Fibroblast of upper back skin (primary cell): ENCODE measurements around the gene ISG20L2.
A peak's percentile ranks its signal among the peaks of the same experiment; 100 is the strongest.
"Not testable (repeated sequence)": the region's sequence is repeated elsewhere in the genome, so short reads cannot be mapped to it uniquely, and the experiment has no call there.

Experiments
- DNase-seq: peaks from one replicate; pipeline ENCODE4 v3.0.0-alpha.2; 2013

ISG20L2 gene, protein sequence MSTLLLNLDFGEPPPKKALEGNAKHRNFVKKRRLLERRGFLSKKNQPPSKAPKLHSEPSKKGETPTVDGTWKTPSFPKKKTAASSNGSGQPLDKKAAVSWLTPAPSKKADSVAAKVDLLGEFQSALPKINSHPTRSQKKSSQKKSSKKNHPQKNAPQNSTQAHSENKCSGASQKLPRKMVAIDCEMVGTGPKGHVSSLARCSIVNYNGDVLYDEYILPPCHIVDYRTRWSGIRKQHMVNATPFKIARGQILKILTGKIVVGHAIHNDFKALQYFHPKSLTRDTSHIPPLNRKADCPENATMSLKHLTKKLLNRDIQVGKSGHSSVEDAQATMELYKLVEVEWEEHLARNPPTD

DNA sequence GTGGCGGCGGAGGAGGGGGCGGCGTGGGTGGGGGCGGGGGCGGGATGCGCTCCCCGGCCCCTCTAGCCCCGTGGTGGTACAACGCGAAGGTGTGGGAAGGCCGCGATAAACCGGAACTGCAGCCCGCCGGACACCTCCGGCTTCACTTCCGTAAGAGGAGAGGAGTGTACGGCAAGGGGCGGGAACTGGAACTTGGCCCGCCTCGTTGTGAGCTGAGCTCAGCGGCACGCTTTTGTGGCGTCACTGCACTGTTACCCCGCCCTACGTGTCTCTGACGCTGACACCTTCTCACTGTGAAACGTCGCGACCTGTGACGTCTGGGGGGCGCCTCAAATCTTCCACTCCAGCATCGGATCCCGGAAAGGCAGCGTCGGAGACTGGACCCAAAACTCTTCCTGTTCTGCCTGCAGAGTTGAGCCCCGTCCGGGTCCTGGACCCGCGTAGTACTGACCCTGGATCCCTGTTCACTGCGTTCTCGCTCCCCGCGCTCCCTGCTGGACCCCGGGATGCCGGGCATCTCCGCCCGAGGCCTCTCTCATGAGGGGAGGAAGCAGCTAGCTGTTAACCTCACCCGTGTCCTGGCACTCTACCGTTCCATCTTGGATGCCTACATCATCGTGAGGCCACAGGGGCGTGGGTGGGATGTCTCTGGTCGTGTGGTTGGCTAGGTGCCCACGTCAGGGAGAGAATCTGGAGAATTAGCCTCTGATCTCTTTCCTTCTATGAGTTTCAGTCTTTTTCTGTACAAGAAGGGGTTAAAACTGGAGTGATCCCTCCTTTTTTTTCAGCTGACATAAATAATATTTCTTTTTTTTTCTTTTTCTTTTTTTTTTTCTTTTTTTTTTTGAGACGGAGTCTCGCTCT, at the start of gene ISG20L2:
TSS of gene ISG20L2 (minus strand) at position 168 of the 864 bp plus-strand sequence. CDS start 1,114 bp downstream, outside the sequence.
- peak; percentile 98 for DNase-seq

DNA sequence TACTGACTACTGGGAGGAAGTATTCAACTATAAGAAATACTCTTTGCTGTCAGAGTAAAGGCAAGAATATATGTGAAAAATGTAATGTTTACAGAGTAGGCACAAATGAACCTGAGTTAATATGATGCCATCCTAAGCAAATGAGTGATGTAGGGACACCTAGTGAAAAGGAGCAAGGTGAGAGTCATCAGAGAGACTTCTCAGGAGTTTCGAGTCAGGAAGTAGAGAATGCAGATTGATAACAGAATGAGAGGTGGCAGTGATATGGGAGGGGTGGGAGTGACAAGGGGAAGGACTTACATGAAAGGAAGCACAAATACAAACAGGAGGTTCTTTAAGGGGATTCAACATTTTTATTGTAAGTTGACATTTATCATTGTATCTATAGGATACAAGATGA, 49.0 kb upstream of the ISG20L2 start:
- no peak for DNase-seq

DNA sequence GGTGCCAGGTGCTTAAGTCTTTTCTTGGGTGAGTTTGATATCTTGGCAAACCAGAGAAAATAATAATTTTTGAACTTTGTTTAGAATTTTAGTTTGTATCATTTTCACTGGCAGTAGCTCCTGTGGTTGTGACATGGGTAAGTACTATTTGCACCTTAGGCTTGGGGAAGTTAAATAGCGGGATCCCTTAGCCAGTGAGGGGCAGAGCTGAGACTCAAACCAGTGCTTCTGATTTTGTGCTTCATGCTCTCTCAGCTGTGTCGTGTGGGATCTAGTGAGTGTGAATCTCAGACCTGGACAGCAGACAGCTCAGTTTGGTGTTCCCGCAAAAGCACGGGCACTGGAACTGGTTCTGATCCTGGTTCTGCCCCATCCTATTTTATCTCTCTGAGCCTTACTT, 48.4 kb upstream of the ISG20L2 start:
- DNase-seq, result no peak

DNA sequence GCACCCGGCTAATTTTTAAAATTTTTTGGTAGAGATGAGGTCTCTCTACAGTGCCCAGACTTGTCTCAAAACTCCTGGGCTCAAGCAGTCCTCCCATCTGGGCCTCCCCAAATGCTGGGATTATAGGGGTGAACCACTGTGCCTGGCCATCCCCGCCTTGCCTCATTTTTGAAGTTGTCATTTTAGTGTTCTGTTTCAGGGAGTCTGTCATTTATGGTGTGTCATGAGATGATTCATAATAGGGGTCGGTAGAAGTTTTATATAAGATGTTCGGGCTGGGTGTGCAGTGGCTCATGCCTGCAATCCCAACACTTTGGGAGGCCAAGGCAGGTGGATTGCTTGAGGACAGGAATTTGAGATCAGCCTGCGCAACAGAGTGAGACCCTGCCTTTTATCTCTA, 47.2 kb upstream of the ISG20L2 start:
- DNase-seq, result no peak

DNA sequence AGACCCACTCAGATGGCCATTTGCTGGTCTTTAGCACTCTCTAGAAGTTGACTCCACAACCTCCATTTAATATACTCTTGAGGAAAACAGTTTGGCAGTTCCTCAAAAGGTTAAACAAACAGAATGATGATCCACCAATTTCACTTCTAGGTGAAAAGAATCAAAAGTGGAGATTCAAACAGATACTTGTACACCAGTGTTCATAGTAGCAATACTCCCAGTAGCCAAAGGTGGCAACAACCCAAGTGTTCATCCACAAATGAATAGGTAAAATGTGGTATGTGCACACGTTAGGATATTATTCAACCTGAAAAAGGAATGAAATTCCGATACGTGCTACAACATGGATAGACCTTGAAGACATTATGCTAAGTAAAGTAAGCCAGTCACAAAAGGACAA, 45.0 kb upstream of the ISG20L2 start:
- no peak for DNase-seq

DNA sequence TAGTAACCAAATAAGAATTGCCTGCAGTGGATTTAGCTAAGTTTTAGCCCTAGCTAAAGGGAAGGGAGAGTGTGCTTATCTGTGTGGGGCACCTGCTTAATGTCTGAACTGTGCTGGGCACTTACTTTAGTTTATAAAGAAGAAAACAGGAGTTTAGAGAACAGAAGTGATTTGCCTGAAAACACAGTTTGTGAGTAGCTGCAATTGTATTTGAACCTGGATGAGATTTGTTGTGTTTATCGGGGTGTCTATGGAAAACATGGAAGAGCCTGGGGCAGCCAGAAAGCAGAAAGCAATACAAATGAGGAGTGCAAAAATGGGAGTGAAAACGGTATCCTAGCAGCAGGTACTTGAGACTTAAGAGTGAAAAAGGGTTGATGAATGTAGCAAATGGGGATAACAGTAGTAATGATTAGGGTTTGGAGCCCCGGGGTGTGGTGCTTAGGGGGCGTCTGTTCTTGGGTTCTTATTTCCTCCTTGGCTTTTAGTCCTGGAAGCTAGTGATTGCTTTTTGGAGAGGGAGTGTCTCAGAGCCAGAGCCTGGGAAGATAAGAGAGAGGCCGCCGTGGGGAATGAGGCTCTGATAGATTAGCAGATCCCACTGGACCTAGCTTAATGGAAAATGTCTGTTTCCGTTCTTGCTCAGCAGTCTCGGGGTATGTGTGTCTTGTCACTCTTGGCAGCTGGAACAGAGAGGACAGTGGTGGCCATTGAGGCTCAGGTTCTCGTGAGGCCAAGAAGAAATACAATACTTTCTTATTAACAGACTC, 44.3 kb upstream of the ISG20L2 start:
- no peak for DNase-seq

DNA sequence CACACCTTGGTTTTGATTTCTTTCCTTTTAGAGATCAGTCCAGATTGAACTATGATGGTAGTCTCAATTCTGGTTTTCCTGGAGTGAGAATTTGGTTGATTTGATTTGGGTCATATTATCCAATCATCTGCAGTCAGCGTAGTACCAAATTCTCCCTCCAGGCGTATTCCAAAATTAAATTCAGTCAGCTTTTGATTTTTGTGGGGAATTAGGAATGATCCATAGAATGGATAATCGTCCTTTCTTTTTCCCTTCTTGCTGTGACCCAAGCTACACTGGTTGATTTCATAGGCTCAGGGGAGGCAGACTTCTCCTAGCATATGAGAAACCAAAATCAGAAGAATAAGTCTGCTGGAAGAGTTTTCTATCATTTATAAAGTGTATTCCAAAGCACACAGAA, 43.7 kb upstream of the ISG20L2 start:
- DNase-seq, result no peak

DNA sequence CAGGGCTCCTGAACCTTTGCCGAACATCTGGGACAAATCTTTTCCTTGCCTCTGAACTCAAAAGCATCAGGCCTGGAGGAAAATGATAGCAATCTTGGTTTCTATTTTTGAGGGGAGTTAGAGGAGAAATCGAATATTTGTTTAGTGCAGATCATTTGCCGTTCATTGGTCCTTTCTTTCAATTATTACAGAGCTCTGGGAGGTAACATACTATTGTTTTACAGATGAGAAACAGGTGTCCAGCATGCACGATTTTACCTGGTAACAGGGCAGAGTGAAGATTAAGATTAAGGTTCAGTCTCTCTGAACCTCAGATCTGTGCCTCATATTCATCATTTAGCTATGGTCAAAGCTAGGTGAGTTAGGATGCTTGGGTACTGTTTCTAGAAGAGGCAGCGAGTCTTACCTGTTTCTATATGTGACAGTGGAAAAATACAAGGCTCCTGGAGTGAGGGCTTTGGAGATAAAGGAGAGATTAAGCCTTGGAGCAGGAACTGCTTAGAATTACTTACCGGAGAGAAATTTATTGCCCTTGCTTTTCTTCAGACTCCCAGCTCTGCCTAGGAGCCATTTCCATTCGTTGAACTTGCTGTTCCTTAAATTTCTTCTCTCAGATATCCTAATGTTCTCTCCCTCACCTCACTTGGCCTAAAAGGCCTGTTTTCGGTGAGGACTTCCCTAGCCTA, 40.2 kb upstream of the ISG20L2 start:
- no peak for DNase-seq

DNA sequence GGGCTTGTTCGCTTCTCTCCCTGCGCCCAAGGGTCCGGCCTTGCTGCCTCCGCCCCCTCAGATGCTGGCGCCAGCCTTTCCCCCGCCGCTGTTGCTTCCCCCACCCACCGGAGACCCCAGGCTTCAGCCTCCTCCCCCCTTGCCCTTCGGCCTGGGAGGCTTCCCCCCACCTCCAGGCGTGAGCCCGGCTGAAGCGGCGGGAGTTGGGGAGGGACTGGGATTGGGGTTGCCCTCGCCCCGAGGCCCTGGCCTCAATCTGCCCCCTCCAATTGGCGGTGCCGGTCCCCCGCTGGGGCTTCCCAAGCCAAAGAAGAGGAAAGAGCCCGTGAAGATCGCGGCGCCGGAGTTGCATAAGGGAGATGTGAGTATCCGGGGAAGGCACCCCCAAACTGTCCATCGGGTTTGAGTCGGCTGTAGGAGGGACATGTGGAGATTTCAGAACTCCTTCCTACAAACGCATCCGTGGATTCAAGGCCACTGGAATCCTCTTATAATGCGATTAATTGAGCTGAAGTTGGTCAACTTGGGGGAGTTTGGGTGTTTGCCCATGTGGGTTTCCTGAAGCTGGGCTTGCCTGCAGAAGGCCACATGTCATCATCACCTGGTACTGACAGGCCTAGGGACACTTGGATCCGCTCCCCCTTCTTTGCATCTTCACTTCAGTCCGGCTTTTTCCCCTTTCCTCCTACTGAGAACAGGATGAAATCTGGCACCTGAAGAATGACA, 39.5 kb upstream of the ISG20L2 start:
- no peak for DNase-seq

DNA sequence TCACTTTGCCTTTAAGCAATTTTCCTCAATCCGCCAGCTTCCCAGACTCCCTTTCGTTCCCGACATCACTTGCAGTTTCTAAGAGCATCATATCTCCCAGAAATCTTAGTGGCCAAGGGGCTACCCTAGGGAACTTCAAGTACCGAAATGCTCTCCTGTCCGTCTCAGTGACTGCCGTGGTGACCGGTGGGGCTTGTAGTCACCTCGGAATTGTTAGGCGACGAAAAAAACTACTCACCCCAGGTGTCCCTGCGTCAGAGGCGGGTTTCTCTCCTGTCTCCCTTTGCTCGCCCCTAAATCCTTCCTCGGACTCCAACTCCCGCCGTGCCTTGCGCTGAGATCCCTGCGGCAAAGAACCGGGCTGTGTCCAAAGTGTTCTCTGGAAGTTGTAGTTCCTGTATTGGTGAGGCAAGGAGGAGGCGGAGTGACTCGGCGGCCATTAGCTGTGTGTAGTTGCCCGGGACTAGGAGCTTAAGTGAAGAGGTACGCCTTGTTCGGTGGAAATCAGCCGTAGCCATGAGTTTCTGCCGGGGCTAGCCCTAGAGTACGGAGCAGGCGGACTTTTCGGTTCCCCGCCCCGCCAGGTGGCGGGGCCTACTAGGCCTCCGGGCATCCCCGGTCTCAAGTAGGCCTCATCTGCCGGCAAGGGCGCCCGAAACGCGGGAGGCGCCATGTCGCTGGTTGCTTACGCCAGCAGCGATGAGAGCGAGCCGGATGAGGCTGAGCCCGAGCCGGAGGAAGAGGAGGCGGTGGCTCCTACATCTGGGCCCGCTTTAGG, 38.7 kb upstream of the ISG20L2 start, which contains the start of gene PRCC:
TSS of gene PRCC (plus strand) at position 435 of the 778 bp plus-strand sequence. CDS start at position 672, 237 bp downstream.
- DNase-seq, result peak; percentile 100

DNA sequence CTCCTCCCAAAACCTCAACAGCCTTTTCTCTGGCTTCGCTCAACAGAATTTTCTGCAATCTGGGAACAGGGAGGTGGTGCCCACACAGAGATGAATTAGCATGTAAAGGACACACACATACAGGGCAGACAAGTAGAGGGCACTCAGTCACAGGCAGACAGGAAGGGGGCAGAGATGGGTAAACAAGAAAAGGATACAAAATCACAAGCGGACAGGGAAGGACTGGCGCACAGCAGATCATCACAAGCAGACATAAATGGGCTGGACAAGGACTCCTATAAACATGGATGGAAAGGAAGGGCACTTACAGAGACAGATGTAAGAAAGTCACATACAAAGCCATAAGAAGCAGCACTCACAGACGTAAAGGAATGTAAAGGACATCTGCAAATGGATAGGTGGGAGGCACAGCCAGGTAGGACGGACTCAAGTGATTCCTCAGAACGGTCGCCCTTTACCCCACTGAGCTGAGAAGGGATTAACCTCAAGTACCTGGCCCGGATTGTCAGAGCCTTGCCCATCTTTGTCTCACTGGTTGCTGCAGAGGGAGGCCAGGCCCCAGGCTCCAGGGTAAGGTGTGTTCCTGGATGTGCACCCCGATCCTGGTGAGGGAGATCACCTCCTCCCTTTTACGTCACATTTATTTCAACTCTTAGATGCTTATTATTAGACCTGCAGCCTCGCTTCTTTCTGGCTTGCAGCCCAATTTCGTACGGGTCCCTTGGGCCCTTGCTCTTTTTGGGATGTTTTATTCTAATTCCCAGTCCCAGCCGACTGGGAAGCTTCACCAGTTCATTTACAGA, 37.9 kb upstream of the ISG20L2 start:
- DNase-seq, result no peak

DNA sequence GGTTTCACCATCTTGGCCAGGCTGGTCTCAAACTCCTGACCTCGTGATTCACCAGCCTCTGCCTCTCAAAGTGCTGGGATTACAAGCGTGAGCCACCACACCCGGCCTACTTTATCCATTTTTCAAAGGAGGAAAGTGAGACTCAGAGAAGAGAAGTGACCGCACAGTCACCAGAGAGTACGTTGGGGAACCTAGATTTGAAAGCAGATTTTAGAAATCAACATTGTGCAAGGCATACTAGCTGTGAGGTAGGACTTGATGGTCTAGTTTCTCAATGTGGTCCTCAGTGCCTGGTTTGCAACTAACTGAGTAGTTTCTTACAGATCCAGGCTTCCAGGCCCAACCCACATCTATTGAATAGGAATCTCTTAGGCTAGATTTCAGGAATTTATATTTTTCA, 37.1 kb upstream of the ISG20L2 start:
- DNase-seq, result no peak

DNA sequence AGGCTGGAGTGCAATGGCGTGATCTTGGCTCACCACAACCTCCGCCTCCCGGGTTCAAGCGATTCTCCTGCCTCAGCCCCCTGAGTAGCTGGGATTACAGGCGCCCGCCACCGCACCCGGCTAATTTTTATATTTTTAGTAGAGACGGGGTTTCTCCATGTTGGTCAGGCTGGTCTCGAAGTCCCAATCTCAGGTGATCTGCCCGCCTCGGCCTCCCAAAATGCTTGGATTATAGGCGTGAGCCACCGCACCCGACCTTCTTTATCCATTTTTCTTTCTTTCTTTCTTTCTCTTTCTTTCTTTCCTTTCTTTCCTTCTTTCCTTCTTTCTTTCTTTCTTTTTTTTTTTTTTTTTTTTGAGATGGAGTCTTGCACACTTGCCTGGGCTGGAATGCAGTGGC, 36.6 kb upstream of the ISG20L2 start:
- DNase-seq, result not testable (repeated sequence)

DNA sequence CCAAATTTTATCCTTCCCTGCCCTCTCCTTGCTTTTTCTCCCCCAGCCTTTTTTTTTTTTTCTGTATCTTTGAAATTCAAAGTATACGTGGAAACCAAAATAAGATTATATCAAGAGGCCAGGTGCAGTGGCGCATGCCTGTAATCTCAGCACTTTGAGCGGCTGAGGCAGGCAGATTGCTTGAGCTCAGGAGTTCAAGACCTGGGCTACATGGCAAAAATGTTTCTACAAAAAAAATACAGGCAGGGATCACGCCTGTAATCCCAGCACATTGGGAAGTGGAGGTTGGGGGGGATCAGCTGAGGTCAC, 32.2 kb upstream of the ISG20L2 start:
- DNase-seq, result no peak

DNA sequence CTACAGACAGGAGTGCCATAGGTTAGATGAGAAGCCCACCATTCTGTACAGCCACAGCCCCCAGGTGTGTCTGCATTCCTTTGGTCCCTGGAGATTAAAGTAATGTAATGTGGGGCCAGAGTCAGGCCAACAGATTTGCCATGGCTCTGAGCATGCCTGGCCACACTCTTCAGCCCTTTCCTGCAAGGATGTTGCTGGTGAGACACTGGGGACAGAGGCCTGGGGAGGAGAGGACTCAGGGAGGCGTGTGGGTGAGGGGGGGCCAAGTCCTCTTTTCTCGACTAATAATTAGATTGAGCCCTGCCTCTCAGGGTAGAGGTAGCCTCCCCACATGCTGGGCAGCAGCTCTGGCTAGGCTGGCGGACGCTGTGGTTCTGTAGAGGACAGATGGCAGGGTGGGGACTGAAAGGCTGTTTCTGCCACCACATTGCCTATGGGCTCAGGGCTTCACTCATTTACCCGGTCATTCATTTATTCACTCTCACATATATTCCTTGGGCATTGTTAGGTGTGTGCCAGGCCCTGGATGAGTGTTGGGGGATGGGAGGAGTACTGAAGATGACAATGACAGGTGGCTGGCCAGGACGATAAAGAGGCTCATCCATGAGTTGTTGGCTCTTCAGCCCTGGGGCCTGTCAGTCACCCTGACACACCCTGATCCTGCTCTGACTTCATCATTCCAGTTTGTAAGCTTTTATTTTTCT, 31.7 kb upstream of the ISG20L2 start:
- DNase-seq, result no peak

DNA sequence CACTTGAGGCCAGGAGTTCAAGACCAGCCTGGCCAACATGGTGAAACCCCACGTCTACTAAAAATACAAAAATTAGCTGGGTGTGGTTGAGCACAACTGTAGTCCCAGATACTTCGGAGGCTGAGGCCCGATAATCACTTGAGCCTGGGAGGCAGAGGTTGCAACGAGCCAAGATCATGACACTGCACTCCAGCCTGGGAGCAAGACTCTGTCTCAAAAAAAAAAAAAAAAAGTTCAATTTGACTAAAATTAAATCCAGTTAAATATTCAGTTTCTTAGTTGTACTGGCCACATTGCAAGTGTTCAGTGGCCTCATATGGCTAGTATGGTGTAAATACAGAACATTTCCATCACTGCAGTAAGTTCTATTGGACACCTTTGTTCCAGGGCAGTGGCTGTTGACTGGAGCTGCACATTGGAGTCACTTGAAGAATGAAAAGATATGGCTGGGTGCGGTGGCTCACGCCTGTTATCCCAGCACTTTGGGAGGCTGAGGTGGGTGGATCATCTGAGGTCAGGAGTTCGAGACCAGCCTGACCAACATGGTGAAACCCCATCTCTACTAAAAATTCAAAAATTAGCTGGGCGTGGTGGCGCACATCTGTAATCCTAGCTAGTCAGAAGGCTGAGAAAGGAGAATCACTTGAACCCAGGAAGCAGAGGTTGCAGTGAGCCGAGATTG, 29.1 kb upstream of the ISG20L2 start:
- DNase-seq, result not testable (repeated sequence)

DNA sequence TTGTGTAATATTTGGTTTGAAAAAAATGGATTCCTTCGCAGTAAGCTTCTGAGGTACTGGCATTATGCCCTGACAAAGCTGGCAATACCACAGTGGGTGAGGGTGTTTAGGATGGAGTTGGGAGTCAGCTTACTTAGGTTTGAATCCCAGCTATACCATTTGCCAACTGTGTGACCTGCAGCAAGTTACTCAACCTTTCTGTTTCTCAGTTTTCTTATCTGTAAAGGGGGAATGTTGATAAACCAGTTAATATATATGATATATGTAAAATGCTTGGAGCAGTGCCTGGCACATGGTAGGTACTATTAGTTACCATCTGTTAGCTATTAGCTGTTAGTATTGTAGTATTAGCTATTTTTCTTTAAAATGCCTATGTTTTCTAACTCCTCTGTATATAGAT, 27.8 kb upstream of the ISG20L2 start:
- DNase-seq, result no peak

DNA sequence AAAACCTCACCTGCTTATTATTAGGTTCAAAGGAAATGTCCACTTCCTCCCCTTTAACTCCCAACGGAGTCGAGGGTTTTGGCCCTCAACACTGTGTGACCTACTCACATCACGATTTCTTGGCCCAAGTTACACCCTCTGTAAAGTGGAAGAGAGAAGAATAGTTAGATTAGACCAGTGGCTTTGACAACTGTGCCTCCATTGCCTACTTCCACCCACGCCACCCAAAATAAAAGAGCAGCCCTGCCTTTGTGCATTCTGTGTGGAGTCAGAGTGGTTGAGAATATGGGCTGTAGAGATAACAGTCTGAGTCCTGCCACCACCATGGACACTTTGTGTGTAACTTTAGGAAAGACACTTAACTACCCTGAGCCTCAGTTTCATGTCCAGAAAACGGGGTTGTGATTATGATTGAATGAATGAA, 27.0 kb upstream of the ISG20L2 start:
- no peak for DNase-seq

DNA sequence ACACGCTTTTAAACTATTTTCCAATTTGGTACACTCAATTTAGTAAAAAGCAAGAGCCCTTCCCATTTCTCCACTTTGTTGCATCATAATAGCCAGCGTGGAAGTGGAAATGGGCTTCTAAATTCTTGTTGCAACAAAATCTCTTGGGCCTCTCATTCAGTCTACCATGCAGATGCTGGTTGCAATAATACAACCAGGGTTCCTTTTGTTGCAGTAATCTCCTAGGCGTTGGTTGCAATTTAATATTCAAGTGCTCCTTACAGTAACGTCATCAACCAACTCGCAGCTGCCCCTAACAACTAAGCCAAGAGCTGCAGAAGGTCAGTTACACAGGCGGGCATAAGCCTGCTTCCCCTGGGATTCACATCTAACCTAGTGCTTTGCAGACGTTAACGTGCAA, 25.7 kb upstream of the ISG20L2 start:
- DNase-seq, result no peak
